HG03039 (cell line): ENCODE data around the gene HBM.
"Not testable (repeated sequence)": the region's sequence is repeated elsewhere in the genome, so short reads cannot be mapped to it uniquely, and the experiment has no call there.

Experiments
- ATAC-seq: cut with Tn5 transposase; IDR thresholded peaks from one replicate; pipeline ENCODE4 v1.9.1; 2021; ENCODE audit warnings: mild to moderate bottlenecking, moderate library complexity; ENCODE audit not compliant: unreplicated experiment

HBM gene, protein sequence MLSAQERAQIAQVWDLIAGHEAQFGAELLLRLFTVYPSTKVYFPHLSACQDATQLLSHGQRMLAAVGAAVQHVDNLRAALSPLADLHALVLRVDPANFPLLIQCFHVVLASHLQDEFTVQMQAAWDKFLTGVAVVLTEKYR

DNA sequence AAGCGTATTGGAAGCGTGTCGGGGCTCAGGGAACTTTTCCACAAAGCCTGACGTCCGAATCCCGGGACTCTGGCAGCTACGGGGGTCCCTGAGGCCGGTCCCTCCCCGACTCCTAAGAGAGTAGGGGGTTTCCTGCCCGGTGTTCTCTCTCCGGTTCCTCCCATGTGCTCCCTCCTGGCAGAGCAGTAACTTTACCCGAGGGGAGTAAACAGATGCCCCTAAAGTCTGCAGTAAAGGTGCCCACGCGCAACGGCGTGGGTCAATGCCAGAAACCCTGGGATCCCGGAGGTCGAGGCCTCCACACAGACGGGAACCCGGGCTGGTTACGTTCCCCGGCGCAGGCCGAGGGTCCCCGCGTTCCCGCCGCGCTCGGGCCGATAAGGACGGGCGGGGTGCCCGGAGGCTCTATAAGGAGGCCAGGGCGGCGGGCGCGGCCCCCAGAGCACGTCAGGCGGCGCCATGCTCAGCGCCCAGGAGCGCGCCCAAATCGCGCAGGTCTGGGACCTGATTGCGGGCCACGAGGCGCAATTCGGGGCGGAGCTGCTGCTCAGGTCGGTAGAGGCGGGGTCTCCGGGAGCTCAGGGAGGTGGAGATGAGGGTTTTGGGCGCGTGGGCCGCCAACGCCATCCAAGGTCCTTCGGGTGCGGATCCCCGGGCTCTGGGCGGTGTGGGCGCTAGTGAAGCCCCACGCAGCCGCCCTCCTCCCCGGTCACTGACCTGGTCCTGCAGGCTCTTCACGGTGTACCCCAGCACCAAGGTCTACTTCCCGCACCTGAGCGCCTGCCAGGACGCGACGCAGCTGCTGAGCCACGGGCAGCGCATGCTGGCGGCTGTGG, at the start of gene HBM:
HBM (plus strand) TSS at position 440 of the 836 bp plus-strand sequence; CDS start at position 460, 20 bp downstream.
- no peak for ATAC-seq

DNA sequence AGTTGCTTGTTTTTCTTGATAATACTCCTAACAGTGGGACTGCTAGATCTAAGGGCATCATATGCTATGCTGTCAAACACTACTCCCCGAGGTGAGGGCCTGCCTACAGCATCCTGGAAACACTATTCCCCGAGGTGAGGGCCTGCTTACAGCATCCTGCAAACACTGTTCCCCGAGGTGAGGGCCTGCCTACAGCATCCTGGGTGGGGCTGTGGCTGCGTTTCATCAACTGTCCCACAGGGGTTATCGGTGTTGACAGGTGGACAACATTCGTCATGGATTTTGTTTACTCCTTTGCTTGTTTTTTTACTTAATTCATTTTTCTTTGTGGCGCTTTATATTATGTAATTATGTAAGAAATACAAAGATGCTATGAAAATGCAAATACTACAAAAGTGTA, 49.8 kb upstream of the HBM start:
- no peak for ATAC-seq

DNA sequence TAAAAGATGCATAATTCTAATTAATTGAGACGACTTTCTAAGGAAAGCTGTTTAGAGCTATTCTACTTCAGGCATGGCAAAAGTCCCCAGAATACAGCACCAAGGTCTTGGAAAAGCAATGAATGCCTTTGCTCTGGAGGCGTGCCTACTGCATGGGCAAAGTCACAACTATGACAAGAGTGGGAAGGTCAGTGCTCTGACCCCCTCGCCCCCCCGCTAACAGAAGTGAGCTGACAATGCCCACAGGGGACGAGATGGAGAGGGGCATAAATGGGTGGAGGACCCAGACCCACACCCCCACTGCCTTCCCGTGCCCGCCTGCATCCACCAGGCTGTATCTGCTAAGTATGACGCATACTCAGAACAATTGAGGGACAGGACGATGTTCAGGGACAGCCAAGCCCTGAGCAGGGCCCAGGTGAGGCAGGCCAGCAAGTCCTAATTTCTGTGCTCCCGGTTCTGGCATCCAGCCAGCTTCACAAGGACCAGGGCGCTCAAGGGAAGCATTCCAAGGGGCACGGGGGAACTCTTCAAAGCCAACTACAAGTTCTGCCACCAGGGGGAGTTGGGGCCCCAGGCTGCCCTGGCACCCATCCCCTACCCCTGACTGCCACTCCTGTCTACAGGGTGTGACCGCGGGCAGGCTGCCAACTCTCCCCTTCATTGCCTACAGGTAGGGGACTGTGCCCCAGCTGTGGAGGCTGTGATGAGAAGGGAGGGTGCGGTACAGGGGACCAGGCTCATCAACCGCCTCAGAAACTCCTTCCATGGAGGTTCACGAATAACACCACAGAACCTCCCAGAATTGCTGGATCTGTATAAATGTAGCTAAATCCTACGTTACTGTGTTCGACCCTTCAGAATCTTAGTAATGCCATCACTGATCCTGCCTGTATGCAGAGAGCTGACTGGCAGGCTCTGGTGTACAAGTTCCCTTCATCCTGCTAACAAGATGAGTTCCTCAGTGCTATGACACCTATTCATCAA, 48.1 kb upstream of the HBM start:
- ATAC-seq, result no peak

DNA sequence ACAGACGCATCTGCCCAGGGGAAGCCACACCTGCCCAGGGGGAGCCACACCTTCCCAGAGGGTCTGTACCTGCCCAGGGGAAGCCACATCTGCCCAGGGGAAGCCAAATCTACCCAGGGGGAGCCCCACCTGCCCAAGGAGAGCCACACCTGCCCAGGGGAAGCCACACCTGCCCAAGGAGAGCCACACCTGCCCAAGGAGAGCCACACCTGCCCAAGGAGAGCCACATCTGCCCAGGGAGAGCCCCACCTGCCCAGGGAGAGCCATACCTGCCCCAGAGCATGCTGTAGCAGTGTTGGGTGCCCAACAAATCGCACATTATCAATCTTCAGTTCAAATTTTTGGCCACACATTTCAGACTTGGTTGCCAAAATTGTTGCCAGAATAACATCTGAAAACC, 46.9 kb upstream of the HBM start:
- ATAC-seq, result no peak

DNA sequence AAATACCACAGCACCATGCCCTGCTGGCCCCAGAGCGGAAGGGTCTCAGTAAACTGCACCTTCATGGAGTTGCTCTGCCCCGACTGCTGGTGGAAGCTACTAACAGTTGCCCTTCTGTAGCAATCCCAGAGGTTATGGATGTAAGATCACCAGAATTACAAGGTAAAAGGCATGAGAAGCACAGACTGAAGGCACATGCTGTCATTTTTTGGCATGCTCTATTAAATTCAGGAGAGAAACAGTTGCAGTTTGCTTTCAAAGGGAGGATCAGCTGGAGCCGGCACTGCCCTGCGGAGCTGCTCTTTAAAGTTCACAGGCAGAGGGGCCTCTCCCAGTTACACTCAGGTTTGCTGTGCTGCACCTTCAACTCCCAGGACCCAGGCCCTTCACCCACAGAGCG, 46.5 kb upstream of the HBM start:
- ATAC-seq, result no peak

DNA sequence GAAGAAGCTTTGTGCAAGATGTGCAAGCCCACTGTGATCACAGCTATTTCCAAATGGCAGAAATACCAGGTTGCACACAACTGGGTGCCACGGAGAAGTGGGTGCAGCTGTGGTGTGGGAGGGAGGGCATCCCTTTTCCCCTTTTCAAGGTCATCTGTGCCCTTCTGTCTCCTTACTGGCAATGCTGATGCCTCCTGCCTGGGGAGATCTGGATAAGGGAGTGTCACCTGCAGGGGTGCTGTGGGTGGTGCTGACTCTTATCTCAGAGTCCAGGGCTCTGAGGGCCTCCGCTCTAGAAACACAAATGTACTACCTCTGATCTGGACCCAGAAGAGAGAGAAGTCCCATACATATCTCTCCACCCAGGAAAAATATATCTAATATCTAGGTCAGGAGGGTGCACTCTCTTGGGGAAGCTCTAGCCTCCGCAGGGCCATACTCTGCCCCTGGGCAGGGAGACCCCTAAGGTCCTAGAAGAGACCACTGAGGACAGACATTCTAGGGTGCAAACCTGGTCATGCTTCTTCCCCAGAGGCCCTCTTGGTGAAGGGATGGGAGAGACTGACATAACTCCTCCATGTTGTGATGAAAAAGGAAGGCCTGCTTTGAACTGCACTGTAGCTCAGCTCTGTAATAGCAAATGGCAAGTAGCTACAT, 45.8 kb upstream of the HBM start:
- no peak for ATAC-seq

DNA sequence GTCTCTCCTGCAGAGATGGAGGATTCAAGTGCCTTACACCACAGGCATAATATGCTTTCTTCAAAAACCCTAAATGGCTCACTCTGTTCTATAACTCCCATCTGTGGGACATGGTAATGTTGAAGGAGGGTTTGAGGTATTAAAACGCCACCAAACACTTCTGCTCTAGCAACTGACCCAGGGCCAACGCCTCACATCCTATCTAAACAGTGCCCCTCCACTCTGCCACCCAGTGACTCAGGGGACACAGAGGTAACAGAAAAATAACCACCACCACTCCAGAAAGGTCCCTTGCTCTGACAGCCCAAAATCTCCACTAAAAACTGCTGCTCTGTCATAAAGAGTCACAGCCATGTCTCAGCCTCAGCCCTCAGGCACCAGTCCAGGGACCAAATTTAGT, 45.0 kb upstream of the HBM start:
- no peak for ATAC-seq

DNA sequence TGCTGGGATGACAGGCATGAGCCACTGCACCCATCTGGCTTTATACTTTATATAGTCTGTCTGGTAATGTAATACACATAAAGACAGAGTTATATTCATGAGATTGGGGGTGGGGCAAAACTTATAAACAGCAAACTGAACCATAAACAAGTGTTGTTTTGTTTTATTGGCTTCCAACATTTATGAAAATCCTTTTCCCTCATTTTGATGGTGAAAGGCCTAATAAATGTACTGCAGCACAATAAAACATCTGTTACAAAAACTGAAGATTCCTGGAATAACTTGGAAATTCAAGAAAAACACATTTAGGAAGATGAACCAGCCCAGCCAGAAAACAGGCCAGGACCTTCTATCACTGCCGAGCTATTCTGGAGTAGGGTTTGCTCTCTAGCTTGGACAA, 43.4 kb upstream of the HBM start:
- ATAC-seq, result no peak

DNA sequence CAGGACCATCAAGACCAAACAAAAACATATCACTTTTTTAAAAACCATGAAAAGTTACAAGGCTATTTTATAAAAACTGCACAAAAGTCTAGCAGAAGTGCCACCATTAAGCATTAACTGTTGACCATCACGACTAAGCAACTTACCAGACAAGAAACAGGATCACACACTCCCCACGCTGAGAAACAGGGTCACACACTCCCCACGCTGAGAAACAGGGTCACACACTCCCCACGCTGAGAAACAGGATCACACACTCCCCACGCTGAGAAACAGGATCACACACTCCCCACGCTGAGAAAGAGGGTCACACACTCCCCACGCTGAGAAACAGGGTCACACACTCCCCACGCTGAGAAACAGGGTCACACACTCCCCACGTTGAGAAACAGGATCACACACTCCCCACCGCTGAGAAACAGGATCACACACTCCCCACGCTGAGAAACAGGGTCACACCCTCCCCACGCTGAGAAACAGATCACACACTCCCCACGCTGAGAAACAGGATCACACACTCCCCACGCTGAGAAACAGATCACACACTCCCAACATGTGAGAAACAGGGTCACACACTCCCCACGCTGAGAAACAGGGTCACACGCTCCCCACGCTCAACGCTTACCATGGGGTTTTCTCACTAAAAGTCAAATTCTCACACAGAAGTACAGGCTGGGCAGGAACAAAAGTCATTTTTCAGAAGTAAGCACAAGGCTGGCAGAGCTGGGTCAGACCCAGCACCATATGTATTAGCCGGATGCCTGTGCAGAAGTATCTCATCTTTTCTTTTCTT, 42.0 kb upstream of the HBM start:
- not testable (repeated sequence) for ATAC-seq

DNA sequence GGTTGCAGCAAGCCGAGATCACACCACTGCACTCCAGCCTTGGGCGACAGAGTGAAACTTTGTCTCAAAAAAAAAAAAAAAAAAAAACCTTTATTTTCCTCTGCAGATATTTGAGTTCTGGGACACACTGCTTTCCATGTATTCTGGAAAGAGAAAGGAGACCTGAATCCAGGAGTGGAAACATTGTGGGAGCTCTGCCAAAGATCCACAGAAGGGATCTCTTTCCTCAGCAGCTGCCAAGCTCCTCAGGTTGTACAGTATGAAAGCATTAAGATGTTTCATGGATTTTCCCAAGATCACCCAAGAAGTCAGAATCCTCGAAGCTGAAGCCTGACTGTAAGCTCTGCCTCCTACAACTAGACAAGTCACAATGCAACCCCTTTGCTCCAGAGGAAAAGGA, 40.8 kb upstream of the HBM start:
- no peak for ATAC-seq

DNA sequence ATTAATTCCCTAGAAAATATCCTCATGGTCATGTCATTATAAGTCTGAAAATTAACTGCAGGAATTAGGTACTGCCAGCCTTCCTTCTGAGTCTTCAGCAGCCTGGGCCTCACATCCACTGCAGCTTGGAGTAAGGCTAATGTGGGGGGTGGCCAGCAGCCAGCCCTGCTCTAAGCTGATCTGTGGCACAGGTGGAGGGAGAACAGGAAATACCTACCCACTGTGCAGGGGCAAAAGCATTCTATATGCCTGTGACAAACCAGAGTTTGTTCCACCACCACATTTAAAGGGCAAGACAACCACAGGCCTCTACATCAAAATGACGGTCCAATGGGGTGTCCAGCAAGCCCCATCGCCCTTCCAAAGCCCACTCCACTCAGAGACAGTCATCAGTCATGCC, 36.7 kb upstream of the HBM start:
- no peak for ATAC-seq

DNA sequence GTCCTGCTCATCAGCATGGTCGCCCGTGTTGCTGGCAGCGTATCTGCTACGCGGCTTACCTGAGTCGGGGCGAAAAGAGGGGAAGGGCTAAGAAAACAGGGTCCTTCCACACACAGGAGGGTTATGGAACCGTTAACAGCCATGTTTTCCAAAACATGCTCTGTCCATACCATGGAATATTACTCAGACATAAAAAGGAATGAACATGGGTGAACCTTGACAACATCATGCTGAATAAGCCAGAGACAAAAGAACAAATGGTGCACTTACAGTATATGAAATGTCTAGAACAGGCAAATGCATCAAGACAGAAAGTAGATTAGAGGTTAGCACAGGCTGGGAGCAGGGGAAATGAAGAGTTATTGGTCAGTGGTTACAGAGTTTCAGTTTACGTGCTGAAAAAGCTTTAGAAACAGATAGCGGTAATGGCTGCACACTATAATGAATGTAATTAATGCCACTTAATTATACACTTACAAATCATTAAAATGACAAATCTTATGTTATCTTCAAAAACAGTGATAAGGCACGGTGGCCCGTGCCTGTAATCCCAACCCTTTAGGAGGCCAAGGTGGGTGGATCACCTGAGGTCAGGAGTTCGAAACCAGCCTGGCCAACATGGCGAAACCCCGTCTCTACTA, 35.1 kb upstream of the HBM start:
- no peak for ATAC-seq

DNA sequence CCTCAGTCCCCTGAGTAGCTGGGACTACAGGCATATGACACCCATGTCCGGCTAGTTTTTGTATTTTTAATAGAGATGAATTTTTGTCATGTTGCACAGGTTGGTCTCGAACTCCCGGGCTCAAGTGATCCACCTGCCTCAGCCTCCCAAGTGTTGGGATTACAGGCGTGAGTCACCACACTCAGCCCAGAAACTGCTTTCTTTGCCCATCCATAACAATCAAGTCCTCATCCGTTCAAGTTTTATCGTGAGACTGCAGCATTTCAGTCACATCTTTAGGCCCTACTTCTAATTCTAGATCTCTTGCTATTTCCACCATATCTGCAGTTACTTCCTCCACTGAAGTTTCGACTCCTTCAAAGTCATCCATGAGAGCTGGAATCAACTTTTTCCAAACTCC, 33.7 kb upstream of the HBM start:
- ATAC-seq, result no peak

DNA sequence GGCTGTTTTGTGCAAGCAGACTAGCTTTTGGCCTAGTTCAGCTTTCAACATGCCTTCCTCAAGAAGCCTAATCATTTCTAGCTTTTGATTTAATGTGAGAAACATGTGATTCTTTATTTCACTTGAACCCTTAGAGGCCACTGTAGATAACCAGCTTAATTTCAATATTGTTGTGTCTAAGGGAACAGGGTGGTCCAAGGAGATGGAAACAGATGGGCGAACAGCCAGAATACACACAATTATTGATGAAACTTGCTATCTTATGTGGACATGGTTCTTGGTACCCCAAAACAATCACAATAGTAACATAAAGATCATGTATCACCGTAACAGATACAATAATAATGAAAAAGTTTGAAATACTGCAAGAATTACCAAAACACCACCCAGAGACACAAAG, 32.1 kb upstream of the HBM start:
- ATAC-seq, result no peak

DNA sequence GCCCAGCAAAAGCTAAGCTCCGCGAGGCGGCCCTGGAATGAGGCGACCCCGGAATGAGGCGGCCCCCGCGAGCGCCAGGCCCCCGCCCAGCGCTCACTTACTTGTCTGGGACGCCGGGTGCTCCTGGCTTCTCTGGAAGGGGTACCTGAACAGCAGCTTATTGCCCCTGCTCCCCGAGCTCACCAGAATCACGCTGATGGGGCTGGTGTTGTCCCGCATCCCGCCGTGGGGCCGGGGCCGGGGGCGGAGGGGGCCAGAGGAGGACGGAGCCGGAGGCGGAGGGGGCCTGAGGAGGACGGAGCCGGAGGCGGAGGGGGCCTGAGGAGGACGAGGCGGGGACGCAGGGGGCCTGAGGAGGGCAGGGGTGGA, 27.7 kb upstream of the HBM start:
- ATAC-seq, result no peak

DNA sequence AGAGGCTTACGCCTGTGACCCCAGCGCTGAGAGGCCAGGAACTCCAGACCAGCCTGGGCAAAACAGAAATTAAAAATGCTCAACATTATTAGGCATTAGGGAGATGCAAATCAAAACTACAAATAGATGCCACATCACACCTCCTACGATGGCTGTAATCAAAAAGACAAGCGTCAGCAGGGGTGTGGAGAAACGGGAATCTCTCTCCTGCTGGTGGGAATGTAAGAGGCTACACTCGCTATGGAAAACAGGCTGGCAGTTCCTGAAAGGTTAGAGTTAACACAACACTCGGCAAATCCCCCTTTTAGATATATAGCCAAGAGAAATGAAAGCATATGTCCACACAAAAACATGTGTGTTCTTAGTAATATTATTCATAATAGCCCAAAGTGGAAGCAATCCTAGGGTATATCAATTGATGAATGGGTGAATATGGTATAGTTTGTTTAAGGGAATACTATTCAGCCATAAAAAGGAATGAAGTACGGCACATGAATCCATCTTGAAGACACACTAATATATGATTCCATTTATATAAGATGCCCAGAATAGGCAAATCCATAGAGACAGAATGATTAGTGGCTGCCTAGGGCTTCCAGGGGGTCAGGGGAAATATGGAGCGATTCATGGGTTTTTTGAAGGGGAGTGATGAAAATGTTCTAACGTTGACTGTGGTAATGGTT, 25.5 kb upstream of the HBM start:
- ATAC-seq, result no peak

DNA sequence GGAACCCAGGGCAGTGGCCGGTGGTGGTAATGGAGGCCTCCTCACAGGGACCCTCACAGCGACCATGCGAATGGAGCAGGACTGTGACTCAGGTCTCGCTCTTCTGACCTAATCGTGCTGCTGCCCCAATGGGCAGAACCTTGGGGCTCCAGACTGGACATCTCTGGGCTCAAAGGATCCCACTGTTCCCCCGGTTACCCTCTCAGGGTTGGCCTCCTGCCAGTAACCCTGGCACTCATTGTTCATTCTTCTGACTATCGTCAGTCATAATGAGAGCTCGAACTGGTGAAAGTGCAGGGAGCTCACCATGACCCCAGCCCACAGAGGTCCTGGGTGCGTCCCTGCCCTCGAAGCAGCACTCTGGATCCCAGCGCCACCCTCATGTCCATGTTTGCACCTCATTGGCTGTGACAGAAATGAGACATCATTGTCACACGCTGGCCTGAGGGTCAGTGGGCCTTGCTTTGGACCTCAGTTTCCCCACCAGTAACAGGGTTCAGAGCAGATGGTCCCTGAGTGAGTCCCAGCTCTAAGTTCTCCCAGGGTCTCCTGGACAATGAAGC, 23.3 kb upstream of the HBM start:
- no peak for ATAC-seq

DNA sequence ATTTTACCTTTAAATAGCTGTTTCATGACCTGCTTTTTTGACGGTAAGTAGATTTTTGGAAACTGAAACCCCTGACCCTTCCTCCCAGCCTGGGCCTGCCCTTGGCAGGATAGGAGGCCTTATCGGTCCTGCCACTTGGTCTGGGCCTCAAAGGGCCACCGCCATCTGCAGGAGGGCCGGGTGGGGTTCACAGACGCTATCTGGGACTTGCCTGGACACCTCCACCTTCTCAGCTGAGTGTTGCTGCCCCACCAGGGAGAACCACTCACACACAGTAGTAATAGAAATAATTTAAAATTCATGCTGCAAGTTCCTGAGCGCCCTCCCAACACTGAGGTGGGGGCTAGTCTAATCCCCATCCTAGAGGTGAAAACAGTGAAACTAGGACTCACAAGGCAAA, 22.7 kb upstream of the HBM start:
- ATAC-seq, result no peak

DNA sequence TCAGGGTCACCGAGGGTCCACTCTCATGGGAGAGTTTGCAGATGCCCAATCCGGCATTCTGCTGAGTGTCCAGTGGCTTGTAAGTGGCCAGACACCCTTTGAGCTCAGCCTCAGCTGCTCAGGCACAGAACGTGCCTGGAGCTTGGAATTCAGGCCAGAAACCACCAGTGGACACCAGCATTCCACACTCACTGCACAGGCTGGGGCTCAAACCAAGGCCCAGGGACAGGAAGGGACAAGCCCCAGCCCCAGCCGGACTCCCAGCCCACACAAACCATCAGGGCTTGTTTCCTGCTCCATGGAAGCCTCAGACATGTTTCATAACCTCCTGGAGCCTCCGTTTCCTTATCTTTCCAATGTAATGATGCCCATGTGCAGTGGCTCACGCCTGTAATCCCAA, 22.3 kb upstream of the HBM start:
- no peak for ATAC-seq
